Midbrain (tissue), 1 donor: Measurements from ENCODE around the gene GRK5.

ENCODE experiments used
- DNase-seq: peaks from one replicate; lab custom pipeline; 2025; lab: John Stamatoyannopoulos, UW

The GRK5 gene

GRCh38 chr10:119443970-119444660 is 236.7 kb downstream of the GRK5 start:
- no peak for DNase-seq

- no peak for DNase-seq
Measured at GRCh38 chr10:119444866-119445265, 237.5 kb downstream of the GRK5 start.

DNA sequence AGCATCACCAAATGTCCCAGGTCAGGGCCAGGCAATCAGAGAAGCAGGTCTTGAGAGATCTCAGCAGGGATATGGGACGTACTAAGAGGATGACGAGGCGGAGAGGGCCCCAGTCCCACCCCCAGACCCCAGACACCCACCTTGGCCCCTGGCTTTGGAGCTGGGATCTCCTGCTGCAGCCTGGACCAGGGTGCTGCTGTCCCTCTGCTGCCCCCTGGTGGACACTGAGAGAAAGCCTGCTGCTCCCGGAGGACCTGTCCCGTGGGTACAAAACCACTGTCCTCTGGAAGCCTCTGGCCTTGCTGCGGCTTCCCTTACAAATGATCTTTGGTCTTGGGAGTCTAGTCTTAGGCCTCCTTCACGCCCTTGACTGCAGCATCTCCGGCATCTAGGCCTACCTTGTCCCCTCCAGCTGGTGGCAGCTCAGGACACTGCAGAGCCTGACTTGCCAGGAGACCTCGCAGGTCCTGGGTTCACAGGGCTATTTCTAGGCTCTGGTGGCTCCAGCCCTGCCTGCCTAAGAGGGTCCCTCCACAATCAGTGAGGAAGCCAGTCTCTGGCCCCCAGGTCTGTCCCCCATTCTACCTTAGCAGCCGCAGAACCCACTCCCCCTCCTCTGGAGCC is 238.1 kb downstream of the GRK5 start:
- DNase-seq, result peak; percentile 79

- no peak for DNase-seq
Measured at GRCh38 chr10:119445935-119446317, 238.6 kb downstream of the GRK5 start.

DNA sequence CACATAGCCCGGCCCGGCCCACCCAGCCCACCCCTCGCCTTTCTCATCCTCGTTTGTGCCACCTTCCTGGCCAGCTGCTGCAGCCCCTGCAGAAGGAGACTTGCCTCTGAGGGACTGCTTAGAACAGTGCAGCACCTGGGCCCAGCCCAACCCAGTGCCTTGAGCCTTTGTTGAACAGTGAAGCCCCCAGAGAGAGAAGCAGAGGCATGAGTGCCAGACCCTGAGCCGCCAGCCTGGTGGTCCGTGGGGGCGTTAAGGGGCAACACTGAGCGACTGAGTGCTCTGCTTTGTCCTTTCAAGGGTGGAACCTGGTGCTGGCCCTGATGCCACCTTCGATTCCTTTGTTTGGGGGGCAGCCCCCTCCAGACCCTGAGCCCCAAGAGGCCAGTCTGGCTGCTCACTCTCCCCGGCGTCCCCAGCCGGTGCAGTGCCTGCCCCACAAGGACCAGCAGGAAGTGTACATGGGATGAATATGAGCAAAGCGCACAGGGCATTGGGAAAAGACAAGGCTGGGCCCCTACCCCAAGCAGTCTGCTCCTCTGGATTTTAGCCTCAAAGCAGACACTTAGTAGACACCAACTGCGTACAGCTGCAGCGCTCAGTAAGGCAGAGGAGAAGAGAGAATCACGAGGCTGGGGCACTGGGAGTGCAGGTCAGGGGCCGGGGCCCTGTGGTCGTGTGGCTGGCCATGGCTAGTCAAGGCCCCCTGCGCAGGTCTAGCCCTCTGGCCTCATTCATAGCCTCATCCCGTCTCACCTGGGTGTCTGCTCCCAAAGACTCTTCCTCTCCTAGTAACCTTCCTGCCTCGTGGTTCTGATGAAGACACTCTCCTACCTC is 239.3 kb downstream of the GRK5 start:
- DNase-seq, result no peak

DNA sequence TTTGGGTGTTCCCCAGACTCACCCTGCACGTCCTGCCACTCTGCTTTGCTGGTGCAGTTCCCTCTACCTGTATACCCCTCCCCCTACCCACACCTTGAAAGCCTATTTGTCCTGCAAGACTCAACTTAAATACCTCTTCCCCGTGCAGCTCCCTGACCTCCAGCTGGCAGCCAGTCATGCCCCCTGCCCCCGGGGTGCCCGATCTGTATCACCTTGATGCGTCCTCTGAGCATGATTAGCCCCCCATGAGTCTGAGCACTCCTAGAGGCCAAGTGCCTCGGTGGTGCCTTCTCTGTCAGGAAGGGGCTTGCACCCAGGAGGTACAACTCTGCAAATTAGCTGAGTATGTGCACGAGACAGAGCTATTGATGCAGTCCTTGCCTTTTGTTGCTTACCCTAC is 240.1 kb downstream of the GRK5 start:
- DNase-seq, result no peak

DNA sequence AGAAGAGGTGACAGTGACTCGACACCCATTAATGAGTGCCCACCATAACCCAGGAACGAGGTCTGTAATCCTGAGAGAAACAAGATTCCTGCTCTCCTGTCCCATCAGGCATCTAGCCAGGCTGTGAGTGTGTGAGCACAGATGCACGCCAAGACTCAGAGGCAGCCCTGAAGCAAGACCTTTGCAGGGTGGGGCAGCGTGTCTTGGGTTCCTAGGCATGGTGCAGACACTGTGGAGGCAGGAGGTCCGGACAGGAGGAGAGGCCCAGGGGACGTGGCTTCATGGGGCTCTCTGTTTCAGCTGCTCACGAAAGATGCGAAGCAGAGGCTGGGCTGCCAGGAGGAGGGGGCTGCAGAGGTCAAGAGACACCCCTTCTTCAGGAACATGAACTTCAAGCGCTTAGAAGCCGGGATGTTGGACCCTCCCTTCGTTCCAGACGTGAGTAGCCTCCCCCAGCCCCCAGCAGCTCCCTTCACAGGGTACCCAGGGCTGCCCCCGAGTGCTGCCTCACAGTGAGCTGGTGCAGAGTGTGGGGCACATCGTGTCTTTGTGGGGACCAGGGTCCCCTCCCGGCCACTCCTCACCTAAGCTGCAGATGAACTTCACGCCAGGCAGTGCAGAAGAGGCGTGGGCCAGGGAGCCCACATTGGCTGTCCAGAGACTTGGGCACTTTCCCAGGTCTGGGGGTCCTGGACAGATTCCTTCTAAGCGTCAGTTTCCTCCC is 240.6 kb downstream of the GRK5 start:
- no peak for DNase-seq

DNA sequence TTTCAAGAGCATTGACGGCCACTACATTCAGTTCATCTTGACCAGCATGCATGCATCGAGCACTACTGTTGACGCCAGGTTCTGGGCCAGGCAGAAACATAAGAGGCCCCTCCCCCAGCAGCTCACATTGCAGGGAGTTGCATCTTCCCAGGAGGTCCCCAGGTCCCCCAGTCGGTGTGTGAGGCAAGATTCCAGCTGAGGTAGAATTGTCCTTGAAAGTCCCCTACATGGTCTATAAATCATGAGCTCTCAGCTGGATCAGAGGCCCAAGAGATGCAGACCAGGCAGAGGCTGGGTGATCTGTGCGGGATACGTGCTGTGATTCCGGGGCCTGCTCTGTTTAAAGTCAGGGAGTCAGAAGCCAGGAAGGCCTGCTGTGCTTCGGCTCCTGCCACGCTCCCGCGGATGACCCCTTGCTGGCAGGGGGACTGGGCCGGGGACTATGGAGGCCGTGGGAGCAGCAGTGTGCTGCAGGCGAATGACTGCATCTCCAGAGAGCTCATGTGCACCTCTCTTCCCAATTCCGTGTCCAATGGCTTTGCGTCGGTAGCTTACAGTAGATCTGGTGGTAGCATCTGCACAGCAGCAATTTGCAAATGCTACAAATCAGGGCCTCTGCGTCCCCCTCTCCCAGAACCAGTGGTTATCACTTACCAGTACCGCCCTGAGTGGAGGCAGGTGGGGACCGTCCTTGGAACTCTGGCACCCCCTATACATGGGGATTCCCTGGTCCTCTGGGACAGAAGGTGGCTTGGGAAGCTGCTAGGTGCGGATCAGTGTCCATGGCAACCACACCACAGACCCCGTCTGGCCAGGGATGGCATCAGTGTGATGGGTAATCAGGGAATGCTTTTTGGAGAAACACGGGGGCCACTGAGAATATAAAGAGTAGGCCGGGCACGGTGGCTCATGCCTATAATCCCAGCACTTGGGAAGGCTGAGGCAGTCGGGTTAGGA is 241.5 kb downstream of the GRK5 start:
- DNase-seq, result no peak

DNA sequence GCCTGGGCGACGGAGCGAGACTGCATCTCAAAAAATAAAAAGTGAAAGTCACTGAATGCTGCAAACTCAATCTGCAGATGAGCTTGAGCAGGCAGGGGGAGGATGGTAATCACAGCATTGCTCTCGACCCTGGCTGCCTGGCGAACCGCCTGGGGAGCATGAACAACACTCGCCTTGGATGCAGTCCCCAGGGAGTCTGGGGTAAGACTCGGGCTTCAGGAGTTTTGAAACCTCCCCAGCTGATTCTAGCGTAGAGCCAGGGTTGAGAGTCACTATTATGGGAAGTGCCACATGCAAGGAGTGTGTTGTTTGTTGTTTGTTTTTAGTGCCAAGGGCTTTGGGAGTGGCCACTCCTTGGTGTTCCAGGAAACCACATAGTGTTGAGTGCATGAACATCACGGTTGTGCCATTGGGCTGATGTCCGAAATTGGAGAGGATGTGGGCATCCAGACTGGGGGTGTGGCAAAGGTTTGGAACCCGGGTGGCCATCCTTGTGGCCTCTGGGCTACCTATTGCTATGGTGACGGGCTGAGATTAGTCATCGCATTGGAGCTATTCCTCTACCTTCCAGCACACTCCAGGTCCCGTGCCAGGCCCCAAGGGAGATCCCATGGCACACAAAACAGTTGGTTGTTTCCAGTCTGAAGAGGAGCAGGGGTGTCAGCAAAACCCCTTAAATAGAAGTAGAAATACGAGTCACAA is 242.5 kb downstream of the GRK5 start:
- no peak for DNase-seq

DNA sequence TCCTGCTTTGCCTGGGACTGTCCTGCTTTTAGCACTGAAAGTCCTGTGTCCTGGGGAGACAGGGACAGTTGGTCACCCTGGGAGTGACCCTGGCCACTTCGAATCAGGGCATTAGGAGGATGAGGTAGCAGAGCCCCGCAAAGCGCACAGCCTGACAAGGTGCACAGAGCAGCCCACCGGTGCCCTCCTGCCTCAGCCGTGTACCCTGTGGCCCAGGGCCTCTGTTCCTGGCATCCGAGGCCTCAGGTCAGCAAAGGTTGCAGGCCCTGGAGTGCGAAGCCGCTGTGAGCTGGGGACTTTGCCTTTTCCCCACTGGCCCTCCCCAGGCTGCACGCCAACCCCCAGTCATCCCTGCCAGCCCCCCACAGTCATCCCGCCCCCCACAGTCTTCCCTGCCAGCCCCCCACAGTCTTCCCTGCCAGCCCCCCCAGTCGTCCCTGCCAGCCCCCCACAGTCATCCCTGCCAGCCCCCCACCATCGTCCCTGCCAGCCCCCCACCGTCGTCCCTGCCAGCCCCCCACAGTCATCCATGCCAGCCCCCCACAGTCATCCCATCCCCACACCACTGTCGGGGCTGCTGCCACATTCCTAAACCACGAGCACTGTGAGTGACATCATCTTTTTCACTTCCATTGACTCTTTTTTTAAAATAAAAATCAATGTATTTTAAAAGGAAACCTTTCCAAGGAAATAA is 243.4 kb downstream of the GRK5 start:
- DNase-seq, result no peak

DNA sequence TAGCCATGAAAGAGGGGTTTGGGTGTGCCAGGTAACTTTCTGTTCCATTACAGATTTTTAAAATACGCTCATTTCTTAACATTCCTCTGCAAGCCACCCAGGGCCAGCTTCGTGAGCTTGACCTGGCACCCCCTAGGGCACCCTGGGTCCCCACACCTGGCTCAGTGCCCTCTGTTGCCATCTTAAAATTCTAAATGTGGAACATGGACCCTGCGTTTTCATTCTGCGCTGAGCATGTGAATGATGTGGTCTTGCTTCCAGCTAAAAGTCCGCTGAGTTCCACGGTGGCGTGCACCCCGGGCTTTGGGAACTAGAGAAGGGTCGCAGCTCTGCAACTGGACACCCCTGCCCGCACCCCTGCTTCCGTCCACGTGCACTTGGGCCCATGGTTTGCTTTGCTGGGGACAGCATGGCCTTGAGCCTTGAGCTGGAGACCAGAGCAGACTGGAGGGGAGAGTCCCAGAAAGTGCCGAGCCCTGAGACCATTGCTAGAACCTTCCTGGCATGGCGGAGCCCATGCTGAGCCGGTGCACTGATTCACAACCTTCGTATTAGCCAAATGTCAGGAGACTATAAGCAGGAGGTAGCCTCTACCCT is 244.0 kb downstream of the GRK5 start:
- DNase-seq, result no peak

GRCh38 chr10:119452396-119452795 is 245.0 kb downstream of the GRK5 start:
- DNase-seq, result no peak

- no peak for DNase-seq
Measured at GRCh38 chr10:119453313-119453712, 245.9 kb downstream of the GRK5 start.

DNA sequence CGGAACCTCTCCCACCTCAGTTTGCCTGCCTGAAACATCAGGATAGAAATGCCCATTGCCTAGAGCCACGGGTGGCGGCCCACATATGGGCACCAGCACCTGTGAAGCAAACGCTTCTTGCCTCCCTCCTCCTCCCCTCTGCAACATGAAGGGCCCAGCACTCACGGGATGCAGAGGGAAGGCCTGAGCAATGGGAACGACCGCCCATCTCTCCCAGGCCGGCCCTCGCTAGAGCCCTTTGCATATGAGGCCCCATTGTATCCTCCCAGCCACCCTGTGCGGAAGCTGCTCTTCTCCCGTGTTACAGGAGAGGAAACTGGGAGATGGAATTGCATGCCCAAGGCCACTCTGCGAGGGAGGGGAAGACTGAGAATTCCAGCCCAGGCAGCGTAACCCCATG is 246.9 kb downstream of the GRK5 start:
- no peak for DNase-seq

DNA sequence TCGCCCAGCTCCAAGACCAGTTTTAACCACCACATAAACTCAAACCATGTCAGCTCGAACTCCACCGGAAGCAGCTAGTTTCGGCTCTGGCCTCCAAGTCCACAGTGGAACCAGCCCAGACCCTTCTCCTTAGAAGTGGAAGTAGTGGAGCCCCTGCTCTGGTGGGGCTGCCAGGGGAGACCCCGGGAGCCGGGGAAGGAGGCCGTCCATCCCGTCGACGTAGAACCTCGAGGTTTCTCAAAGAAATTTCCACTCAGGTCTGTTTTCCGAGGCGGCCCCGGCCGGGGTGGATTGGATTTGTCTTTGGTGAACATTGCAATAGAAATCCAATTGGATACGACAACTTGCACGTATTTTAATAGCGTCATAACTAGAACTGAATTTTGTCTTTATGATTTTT is 247.6 kb downstream of the GRK5 start:
- no peak for DNase-seq

- no peak for DNase-seq
Measured at GRCh38 chr10:119455609-119456434, 248.5 kb downstream of the GRK5 start.

DNA sequence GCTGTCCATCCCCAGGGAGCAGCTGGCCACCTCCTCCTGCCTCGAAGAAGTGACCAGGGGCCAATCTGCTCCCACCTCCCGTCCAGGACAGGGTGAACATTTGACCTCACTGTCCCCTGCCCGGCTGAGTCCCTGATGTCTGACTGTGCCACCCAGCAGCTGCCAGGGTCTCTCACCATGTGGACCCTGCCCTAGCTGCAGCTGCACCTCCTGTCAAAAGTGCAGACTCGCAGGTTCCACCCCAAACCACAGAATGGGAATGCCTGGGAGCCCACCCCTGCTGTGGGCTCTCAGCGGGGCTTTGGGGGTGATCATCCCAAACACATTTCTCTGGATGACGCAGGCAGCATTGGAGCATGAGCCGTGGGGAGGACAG is 249.1 kb downstream of the GRK5 start:
- DNase-seq, result no peak

DNA sequence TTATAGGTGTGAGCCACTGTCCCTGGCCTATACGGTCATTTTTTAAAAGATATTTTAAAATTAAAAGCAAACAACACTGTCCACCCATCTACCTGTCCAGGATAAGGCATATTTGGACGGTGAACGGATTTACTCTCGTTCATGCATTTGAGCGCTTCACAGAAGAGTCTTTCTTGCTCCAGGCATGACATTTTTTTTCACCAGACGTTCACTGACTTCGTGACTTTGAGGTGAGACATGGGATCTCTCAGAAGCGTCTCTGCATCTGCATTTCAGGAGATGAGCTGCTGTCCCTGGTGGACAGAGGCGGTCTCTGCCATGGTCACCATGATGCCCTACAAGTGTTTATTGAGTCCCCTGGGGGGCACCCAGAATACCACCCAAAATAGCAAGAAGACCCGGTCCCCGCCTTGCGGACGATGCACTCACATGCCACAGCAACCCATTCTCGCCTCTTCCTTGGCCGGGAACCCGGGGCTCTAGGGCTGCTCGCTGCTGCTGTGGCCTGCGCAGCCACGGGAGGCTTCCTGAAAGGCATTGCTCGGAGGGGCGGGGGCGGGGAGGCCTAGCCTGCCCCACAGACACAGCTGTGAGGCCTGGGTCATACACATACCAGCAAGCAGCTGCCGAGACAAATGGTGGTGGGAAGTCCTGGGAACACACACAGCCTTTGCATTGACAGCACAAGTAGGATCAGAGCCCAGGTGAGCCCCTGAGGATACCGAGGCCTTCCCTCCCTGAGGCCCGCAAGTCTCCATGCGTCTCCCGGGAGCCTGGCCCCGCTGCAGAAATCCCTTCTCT is 250.8 kb downstream of the GRK5 start:
- DNase-seq, result no peak
